ENCODE data around the gene PLXNB1.

Gene PLXNB1

GRCh38 chr3:48470286-48470685 lies 40.4 kb upstream of the PLXNB1 start:
- no peaks in the 10 kb centered on the region for H3K79me2 ChIP-seq (ENCODE audit: insufficient read depth, low read length)

GRCh38 chr3:48469046-48469915 lies 39.4 kb upstream of the PLXNB1 start:
- Histone ChIP-seq H3K27me3 (ENCODE audit: insufficient read depth, low read length) (no peaks in the 10 kb centered on the region), H3K9me2 (ENCODE audit: low read depth, low read length) (no peaks in the 10 kb centered on the region), H4K20me1 (ENCODE audit: insufficient read depth, low read length) (no peaks in the 10 kb centered on the region), H3K27ac (ENCODE audit: low read depth, low read length, poor library complexity, severe bottlenecking) (peak overlapping the region; percentile 75), H3K4me3 (ENCODE audit: low read depth, low read length, poor library complexity, severe bottlenecking) (peak overlapping the region; percentile 35), H3K4me2 (ENCODE audit: low read length) (peak overlapping the region; percentile 82), H3K4me1 (ENCODE audit: insufficient read depth, low read length, severe bottlenecking) (peaks cover 75% of the 10 kb centered on the region), H2AFZ (ENCODE audit: low read length) (no peak overlapping the region), H3K9ac (ENCODE audit: low read length) (peak overlapping the region; percentile 48; the same call in 1 of the 2 replicates), H3K9me3 (ENCODE audit: low read length) (no peaks in the 10 kb centered on the region), H3K79me2 (ENCODE audit: insufficient read depth, low read length) (no peaks in the 10 kb centered on the region), H3K36me3 (ENCODE audit: insufficient read depth, low read length) (peaks cover 34% of the 10 kb centered on the region; the same call in 1 of the 2 replicates), H3F3A (ENCODE audit: insufficient read depth, low read length) (no peaks in the 10 kb centered on the region)
- no peak for TF ChIP-seq CTCF (IDR thresholded peaks at IDR 0.05; ENCODE audit: low read length)
- TF ChIP-seq EZH2 (IDR thresholded peaks at IDR 0.05; ENCODE audit: borderline replicate concordance, low read length) = no peak

More at GRCh38 chr3:48470286-48470685, 40.4 kb upstream of the PLXNB1 start:
- Histone ChIP-seq H3K27ac (ENCODE audit: low read depth, low read length, poor library complexity, severe bottlenecking) (peak overlapping the region; percentile 75), H3K36me3 (ENCODE audit: insufficient read depth, low read length) (peaks cover 34% of the 10 kb centered on the region; the same call in 1 of the 2 replicates), H3K4me1 (ENCODE audit: insufficient read depth, low read length, severe bottlenecking) (peaks cover 75% of the 10 kb centered on the region), H3K9ac (ENCODE audit: low read length) (peak overlapping the region; percentile 48; the same call in 1 of the 2 replicates), H3K9me3 (ENCODE audit: low read length) (no peaks in the 10 kb centered on the region), H4K20me1 (ENCODE audit: insufficient read depth, low read length) (no peaks in the 10 kb centered on the region), H3K27me3 (ENCODE audit: insufficient read depth, low read length) (no peaks in the 10 kb centered on the region), H3F3A (ENCODE audit: insufficient read depth, low read length) (no peaks in the 10 kb centered on the region), H3K4me2 (ENCODE audit: low read length) (peak overlapping the region; percentile 82), H3K4me3 (ENCODE audit: low read depth, low read length, poor library complexity, severe bottlenecking) (peak overlapping the region; percentile 35), H3K9me2 (ENCODE audit: low read depth, low read length) (no peaks in the 10 kb centered on the region), H2AFZ (ENCODE audit: low read length) (no peak overlapping the region)
- TF ChIP-seq EZH2 (IDR thresholded peaks at IDR 0.05; ENCODE audit: borderline replicate concordance, low read length) (no peak), CTCF (IDR thresholded peaks at IDR 0.05; ENCODE audit: low read length) (no peak)

GRCh38 chr3:48468329-48468731 lies 38.4 kb upstream of the PLXNB1 start:
- Histone ChIP-seq H3K9ac (ENCODE audit: low read length) (peak overlapping the region; percentile 8; the same call in 1 of the 2 replicates), H3F3A (ENCODE audit: insufficient read depth, low read length) (no peaks in the 10 kb centered on the region), H3K27ac (ENCODE audit: low read depth, low read length, poor library complexity, severe bottlenecking) (peak overlapping the region; percentile 75), H3K79me2 (ENCODE audit: insufficient read depth, low read length) (no peaks in the 10 kb centered on the region), H4K20me1 (ENCODE audit: insufficient read depth, low read length) (no peaks in the 10 kb centered on the region), H3K27me3 (ENCODE audit: insufficient read depth, low read length) (no peaks in the 10 kb centered on the region), H3K4me3 (ENCODE audit: low read depth, low read length, poor library complexity, severe bottlenecking) (peak overlapping the region; percentile 68), H3K9me2 (ENCODE audit: low read depth, low read length) (no peaks in the 10 kb centered on the region), H3K9me3 (ENCODE audit: low read length) (no peaks in the 10 kb centered on the region), H3K4me2 (ENCODE audit: low read length) (peak overlapping the region; percentile 82; the same call in 1 of the 2 replicates), H2AFZ (ENCODE audit: low read length) (no peak overlapping the region), H3K36me3 (ENCODE audit: insufficient read depth, low read length) (peaks cover 34% of the 10 kb centered on the region; the same call in 1 of the 2 replicates), H3K4me1 (ENCODE audit: insufficient read depth, low read length, severe bottlenecking) (peaks cover 71% of the 10 kb centered on the region)
- no peak for TF ChIP-seq EZH2 (IDR thresholded peaks at IDR 0.05; ENCODE audit: borderline replicate concordance, low read length)
- TF ChIP-seq CTCF (IDR thresholded peaks at IDR 0.05; ENCODE audit: low read length) = no peak
